Islet of Langerhans (tissue), 1 donor: ENCODE results near the gene PPP2R2B.
"Not testable (repeated sequence)": the region's sequence is repeated elsewhere in the genome, so short reads cannot be mapped to it uniquely, and the experiment has no call there.

ENCODE experiments used
- FAIRE-seq: peaks from one replicate; lab custom pipeline; 2011; peaks lifted over from hg19 to GRCh38; lab: Jason Lieb, UNC

PPP2R2B gene

GRCh38 chr5:146734936-146735577 lies 143.5 kb downstream of the PPP2R2B start:
- no peak for FAIRE-seq

- FAIRE-seq: no peak
Observed at GRCh38 chr5:146732962-146733361, 145.6 kb downstream of the PPP2R2B start.

GRCh38 chr5:146731909-146732659 lies 146.5 kb downstream of the PPP2R2B start:
- no peak for FAIRE-seq

GRCh38 chr5:146728746-146729145 lies 149.8 kb downstream of the PPP2R2B start:
- FAIRE-seq: not testable (repeated sequence)

GRCh38 chr5:146726891-146727290 lies 151.7 kb downstream of the PPP2R2B start:
- FAIRE-seq: no peak

GRCh38 chr5:146726020-146726419 lies 152.5 kb downstream of the PPP2R2B start:
- no peak for FAIRE-seq

- FAIRE-seq: no peak
Observed at GRCh38 chr5:146725025-146725424, 153.5 kb downstream of the PPP2R2B start.

DNA sequence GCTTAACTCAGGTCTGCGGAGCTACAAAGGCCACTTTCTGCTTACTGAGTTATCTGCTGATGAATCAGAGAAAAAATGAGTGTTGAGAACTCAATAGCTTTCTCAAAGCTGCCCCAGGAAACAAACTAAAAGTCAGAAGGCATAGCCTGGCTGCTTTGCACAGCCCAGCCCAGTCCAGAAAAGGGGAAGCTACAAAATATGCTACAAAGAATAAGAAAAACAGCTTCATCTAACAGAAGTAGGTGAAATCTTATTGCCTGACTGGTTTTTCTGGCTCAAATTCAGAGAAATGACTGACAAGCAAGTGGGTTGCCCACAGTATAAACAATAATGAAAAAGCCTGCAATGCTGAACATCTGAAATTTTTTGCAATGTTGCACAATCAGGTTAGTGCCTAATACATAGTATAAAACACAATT lies 156.2 kb downstream of the PPP2R2B start:
- FAIRE-seq: no peak

GRCh38 chr5:146721073-146721815 lies 157.3 kb downstream of the PPP2R2B start:
- FAIRE-seq: no peak

DNA sequence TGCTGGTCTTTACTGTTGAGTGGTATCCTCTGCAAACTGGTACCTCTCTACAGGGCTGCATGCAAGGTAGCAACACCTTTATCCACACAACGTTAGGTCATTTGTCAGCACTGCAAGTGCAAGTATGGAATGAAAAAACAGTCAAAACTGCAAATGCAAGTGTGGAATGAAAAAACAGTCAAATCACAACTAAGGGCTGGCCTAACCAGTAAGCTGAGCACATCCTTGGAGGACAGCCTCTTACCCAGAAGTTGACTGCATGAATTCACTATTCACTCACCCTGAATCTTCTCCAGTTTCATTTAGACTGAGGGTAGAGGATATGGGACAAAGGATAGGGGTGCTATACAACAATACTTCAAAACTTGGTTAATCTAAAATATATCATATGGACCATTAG lies 158.4 kb downstream of the PPP2R2B start:
- no peak for FAIRE-seq

- FAIRE-seq: no peak
Observed at GRCh38 chr5:146719179-146719578, 159.4 kb downstream of the PPP2R2B start.

- no peak for FAIRE-seq
Observed at GRCh38 chr5:146718609-146719008, 159.9 kb downstream of the PPP2R2B start.

DNA sequence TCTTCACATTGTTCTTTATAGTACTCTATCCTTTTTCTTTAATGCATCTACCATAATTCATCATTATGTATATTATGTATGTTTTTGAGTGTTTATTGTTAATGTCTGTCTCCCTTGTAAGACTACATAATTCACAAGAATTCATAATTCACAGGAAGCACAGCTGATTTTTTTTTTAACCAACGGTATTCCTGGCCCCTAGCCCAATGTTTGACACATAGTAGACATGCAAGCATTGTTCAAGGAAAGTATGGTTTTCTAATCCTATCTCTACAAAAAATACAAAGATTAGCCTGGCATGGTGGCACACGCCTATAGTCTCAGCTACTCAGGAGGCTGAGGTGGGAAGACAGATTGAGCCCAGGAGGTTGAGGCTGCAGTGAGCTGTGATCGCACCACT lies 160.6 kb downstream of the PPP2R2B start:
- FAIRE-seq: no peak

DNA sequence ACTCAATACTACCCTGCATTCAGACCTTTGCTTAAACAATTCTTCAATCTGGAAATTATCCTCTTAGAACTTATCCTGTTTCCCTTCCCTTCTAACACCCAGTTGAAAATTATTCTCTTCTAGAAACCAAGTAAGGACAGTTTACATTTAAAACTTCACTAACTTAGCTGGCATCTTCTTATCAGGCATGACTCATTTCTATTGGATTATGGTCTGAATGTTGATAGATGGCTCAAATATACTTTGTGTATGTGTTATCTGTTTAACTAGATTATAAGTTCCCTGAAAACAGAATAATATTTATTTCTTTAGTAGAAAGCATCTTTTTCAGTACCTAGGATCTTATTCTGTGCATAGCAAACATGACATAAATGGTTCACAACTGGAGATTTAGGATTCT lies 161.9 kb downstream of the PPP2R2B start:
- FAIRE-seq: no peak

DNA sequence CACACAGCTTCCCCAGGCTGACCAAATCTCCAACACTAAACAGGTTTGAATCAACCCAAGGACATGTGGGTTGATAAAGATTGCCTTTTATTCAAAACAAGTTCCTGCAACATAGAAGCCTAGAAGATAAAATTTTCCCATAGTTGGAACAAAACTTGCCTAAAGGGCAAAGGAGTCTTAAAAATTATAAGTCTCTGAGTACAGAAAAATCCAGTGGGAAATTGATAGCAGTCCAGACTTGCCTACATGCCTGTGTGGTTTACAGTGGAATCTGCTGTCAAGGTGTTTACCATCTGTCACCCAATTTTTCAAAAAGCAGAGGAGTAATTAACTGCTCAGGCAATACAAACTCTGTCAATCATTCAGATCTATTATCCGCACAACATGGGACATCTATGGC lies 168.2 kb downstream of the PPP2R2B start:
- no peak for FAIRE-seq

GRCh38 chr5:146707316-146707715 lies 171.2 kb downstream of the PPP2R2B start:
- no peak for FAIRE-seq

DNA sequence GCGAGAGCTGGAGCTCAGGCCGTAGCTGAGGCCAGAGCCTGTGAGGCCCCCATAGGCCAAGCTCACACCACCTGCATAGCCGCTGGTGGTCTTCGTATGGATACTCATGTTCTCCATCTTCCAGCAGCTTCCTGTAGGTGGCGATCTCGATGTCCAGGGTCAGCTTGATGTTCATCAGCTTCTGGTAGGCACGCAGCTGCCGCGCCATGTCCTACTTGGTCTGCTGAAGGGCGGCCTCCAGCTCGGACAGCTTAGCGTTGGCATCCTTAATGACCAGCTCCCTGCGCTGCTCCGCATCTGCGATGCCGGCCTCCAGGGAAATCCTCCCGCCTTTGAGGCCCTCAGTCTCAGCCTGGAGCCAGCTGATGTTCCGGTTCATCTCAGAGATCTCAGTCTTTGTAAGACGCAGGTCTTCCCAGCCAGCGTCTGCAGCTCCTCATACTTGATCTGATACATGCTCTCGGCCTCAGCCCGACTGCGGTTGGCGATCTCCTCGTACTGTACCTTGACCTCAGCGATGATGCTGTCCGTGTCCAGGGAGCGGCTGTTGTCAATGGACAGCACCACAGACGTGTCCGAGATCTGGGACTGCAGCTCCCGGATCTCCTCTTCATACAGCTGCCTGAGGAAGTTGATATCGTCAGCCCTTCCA lies 172.1 kb downstream of the PPP2R2B start:
- FAIRE-seq: no peak

DNA sequence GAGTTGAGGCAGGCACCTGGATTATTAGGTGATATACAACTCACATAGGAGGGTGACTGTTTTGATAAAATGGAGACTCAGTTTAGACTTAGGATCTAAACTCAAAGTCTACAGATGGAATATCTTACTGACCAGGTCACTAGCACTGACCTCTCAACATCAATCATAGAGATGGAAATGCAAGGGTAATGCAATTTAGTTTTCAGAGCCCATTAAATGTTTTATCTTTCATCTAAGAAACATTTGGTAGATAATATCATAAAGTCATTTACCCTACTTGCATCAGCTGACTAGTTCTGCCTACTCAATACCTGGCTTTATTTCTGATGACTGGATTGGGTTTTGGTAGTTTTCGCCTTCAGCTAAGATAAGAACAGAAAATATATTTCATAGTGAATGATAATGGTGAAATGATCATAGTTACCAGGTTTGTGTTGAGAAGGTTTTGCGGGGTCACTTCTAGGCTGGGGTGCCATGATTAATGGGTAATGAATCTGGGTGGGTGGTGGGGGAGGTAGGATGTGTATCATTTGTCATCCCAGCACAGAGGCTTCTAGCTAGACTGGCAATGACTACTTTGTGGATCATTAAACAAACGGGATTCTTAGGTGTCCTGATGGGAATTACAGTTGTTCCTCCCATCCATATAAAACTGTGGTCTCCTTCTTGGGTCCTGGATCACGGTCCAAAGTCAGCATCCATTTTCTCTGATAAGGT lies 173.4 kb downstream of the PPP2R2B start:
- no peak for FAIRE-seq

DNA sequence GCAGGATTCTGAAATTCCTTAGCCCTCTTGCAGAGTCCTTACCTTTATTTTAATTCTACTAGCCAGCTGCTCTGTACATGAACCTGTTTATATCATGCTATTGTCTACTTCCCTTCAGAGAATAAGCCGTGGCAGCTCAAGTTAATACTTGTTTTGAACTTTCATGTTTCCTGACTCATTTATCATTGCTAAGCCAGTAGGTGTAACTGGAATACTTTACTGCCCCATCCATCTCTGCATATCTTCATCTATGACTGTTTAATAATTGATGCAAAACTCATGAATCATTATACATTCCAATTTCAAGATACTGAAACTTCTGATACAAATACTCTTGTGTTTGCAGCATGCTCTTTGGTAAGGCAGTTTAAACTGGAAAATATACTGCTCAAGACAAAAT lies 174.7 kb downstream of the PPP2R2B start:
- peak; percentile 17 for FAIRE-seq

DNA sequence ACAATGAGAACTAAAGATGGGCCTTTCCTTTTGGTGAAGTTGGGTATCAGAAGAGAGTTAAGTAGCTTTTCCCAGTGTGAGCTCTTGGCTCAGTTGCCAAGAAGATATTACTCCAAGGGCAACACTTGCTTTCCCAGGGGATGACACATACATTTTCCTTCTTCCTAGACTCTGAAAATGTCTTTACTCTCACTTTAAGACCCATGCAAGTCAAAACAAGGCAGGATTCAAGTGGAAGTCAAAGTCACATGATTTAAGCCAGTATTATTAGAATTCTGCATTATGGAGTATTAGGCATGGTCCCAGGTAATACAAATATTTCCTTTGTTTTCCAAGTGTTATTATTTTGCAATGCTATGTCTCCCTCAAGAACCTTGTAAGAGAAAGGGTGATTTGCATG lies 175.1 kb downstream of the PPP2R2B start:
- FAIRE-seq: no peak

DNA sequence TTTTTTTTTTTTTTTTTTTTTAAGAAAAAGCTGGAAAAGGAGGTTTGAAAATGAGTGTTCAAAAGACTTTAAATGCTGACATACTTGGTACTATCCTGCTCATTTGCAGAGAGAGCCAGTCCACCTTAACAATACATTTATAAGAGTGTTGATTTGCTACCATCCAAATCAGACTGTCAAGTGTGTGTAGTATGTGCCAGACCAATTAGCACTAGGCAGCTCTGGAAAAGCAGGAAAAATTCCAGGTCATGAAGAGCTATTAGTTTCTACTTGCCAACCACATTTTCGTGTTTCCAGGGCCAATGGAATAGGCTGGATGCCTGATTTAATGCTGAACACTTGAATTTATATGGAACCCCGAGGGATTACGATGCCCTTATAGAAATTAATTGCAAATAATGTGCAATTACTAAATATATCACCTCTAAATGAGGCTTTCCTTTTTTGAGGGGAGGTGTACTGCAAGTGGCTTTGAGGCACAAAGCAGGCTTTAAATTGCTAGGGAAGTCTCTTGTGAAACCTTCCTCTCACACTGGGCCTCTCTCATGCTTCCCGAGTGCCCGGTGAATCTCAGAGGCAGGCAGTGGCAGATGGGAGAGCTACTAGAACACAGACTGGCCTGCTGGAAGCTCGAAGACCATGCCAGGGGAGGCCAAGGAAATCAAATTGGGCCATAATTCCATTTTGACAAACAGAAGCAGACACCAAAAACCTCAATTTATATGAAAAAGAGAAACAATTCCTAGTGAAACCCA lies 178.7 kb downstream of the PPP2R2B start:
- FAIRE-seq: peak; percentile 13
